Measurements from ENCODE around the gene PLCH2.

Gene PLCH2

DNA sequence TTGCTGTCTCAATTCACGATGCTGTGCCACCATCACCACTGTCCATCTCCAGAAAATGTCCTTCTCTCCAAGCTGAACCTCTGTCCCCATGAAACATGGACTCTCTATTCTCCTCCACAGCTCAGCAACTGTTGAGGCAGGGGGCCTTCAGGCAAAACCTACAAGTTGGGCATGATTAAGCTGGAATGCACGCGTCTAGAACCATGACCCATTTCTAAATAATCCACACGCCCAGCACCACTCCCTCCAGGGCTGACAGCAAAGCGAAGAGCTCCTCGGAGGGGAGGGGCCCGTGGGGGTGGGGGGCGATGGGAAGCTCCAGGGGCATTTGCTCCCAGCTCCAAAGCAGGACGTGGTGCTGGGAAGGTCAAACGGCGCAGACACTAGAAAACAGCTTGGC is 57.3 kb downstream of the PLCH2 start:
- no peak for DNase-seq

DNA sequence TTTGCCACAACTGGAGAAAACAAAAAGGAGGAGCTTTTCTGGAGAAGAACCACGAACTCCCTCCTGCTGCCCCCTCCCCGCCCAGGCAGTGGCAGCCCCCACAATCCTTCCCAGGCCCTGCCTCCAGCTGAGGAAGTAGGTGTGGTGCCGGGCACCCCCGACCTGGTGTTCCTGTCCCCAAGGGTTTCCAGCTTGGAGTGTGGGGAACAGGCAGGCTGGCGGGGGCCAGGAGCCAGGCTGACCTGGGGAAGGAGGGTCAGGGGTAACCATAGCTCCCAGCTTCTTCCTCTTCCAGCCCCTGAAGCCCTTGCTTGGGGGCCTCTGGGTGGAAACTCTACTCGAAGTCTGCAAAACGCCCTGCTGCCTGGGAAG is 58.2 kb downstream of the PLCH2 start:
- DNase-seq: no peak

DNA sequence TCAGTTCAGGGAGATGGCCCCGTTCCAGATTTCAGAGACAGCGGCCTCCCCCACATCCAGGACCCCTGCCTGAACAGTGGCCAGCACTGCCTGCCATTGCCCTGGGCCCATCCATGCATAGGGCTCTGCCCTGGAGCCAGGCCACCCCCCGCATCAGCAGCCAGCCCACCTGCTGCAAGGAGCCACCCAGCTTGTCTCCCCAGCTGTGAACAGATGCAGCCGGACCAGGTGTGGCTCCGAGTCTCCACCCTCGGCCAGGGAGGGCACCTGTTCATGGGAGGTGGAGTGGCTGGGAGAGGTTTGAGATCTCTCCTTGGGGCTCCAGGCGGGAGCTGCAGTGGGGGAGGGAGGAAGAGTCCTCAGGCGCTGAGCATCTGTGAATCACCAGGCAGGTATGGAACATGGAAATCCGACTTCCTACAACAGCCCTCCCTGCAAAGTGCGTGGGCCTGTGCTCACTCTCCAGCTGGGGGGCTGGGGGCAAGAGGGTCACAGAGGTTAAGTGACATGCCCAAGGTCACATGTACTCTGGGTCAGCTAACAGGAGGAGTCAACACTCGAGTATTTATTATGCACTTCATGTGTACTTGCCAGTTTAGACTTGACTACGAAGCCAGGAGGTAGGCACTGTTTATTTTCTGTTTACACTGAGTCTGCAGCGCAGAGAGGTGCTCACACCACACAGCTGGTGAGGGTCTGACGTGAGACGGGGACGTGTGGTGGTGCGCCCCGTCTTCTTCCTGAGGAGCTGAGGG is 58.8 kb downstream of the PLCH2 start:
- peak; percentile 92 for DNase-seq

DNA sequence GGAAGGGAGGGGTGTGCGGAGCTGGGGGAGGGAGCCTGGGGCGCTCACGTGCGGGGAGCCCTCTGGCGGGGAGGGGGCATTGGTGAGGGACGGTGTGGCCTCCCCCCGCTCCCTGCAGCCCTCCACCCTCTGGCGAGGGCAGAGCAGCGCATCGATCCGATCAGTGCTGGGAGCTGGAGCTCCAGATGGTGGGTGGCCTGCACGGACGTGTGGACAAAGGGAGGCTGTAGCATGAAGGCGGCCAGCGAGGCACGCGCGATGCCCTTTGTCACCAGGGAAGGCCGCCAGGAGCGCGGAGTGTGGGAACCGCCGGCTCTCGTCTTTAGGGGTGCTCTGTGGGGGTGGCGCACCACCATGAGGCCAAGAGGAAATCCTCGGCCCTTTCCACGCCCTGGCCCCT is 59.4 kb downstream of the PLCH2 start:
- DNase-seq: no peak

DNA sequence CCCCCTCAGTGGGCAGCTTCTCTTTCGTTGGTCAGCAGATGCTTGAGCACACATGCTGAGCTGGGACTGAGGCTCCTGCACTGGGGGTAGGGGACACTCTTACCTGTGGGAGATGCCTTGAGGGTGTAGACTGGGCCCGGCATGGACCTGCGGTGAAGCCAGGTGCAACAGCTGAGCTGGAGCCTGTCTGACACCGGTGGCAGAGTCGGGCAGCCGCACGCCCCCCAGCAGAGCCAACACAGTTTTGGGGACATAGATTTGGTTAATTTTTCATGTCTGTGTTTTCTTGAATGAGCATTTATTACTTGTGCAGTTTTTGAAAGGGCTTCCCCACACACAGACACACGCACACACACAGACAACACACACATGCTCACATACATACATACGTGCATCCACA is 59.9 kb downstream of the PLCH2 start:
- DNase-seq: no peak

DNA sequence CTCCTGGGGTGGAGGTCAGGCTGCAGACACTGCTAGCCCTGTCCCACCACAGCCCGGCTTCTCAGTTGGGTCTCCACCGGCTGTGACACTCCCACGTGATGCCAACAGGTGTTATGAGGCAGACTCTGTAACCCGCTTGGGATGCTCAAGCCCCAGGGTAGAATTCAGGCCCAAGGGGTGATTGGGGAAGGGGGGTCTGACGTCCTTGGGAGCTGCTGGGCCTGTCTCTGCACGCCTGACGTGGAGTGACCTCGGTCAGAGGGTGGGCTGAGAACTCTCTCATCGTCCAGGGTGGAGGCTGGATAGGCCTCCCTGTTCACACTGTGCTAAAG is 61.7 kb downstream of the PLCH2 start:
- DNase-seq: no peak

DNA sequence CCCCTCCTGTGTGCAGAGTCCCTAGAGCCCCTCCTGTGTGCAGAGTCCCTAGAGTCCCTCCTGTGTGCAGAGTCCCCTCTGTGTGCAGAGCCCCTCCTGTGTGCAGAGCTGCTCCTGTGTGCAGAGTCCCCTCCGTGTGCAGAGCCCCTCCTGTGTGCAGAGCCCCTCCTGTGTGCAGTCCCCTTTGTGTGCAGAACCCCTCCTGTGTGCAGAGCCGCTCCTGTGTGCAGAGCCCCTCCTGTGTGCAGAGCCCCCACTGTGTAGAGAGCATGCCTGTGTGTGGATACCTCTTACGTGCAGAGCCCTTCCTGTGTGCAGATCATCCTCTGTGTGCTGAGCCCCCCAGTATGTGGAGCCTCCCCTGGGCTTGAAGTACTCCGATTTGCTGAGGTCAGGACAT is 62.3 kb downstream of the PLCH2 start:
- DNase-seq: no peak

DNA sequence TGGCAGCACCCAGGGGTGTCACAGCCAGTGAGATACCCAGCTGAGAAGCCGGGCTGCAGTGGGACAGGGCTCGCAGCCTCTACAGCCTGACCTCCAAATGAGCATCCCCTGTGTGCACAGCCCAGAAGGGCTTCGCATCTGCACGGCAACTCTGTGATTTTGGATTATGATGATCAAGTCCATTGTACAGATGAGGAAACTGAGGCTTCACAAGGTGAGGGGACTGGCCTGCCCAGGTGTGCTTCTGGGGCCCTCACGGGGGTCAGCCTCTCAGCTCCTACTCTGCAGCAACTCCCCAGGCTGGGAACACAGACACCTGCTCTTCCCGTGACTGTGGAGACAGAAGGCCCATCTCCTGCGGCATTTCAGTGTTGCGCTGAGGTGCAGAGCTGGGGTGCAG is 62.8 kb downstream of the PLCH2 start:
- no peak for DNase-seq

DNA sequence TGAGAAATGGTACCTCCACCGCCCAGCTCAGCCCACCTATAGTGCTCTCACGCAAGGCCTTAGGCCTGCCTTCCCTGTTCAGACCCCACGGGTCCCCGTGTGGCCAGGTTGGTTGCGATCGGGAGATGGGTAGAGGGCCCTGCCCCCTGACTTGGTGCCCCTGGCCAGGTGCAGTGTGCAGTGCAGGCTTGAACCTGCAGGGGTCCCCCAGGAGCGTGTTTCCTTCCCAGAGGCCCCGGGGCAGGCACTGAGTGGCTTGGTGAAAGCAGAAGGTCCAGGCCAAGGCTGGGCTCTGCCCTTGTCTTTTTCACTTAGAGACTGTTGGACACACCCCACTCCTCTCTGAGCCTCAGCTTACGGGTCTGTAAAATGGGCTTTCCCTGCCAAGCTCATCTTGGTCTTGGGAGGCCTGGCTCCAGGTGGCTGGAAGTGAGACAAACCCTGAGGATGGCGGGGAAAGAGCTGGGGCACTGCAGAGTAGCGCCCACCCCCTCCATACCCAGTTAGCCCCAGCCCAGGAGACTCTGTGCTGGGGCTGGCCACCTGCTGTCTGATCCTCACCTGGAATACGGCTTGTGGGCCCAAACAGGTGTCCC is 63.3 kb downstream of the PLCH2 start:
- peak; percentile 70 for DNase-seq

DNA sequence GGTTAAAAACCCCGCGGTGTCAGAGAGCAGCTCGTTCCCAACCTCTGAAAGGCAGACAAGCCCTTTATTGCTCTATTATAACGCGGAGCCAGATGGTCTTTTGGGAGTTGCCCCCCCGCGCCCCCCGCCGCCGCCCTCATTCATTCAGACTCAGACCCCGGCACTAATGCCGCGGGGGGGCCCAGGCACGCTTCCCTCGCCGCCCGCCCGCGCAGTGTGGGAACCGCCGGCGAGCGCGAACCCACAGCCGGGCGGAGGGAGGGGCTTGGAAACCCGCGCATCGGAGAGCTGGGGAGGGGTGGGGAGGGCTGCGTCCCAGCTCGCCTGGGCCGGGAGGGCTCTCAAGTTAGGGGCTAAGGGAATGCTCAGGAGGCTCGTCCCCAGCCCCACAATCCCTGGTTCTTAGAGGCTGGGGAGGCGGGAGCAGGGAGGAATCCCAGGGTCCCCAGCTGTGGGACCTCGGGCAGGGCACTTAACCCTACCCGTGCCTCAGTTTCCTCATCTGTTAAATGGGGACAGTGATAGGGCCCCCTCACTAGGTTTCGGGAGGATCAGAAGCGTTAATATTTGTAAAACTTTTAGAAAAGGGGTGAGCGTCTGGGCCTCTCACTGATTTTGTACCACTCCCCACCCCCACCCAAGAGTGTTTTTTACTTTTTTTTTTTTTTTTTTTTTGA is 64.9 kb downstream of the PLCH2 start:
- no peak for DNase-seq

DNA sequence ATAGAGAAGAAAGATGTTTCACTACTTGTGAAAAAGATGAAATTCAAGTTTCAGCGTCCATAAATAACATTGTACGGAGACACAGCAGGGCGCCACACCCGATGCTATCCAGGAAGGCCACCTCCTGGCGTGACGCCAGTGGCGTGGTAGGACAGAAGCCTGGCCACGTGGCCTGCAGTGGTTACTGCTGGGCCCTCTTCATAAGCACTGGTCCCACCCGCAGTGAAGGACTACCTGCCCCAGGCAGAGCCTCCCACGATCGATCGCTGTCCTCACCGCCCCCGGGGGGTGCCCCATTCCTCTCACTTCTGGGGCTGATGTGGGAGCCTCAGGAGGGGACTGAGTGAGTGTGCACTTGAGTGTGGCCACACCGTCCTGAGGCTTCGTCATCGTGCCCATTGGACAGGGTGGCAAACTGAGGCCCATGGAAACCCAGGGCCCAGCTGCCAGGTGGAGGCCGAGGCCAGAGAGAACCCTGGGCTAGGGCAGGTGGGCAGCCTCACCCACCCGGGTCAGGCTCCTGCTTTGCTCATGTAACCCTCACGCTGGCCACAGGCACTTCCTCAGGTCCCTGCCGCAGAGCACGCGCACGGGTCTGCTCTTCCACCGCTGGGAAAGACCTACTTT is 65.6 kb downstream of the PLCH2 start:
- no peak for DNase-seq

DNA sequence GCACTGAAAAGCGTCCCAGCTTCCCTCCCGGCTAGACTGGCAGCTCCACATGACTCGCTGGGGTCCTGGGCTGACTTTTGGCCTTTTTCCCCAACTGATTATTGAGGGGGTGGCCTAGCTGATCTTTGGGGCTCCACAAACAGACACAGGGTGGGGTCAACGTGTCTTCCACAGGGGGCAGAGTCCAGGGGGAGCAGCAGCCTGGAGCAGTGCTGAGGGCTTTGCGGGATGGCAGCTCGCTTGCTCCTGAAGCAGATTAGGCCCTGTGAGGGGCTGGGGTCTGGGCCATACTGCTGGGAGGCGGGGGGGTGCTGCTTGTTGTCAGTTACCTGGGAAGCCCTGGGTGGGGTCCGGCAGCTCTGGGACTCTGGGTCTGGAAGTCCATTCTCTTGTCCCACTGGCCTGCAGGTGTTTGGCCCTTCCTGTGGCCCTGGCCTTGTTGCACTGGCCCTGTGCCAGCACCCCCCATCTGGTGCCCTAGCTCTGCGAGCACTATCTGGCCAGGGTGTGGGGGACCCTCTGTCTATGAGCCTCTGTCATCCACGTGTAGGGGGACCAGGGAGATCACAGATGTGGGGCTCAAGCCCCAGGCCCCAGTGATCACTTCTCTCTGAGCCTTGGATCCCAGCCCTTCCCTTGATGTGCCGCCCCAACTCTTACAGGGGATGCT is 66.3 kb downstream of the PLCH2 start:
- no peak for DNase-seq

DNA sequence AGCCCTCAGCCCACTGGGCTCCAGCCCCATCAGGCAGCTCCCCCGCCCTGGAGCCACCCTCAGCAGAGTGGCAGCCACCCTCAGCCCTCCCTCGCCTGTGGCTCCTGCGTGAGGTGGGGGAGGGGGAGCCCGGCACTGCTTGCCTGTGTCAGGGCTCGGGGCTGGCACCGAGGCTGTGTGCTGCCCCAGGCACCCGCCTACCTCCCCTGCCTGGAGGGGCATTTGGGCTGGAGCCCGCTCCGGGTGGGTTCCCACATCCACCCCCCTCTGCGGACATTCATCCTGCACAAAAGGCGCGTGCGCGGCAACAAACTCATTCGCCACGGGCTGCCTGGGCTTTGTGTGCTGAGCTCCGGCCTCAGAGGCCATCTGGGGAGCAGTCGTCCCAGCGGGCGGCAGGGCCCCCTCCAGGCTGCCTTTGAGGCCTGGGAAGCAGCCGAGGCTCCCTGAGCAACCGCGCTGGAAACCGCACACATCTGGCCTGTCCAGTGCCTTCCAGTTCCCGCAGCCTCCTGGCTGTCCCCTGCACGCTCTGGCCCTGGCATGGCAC is 67.5 kb downstream of the PLCH2 start:
- peak; percentile 71 for DNase-seq

DNA sequence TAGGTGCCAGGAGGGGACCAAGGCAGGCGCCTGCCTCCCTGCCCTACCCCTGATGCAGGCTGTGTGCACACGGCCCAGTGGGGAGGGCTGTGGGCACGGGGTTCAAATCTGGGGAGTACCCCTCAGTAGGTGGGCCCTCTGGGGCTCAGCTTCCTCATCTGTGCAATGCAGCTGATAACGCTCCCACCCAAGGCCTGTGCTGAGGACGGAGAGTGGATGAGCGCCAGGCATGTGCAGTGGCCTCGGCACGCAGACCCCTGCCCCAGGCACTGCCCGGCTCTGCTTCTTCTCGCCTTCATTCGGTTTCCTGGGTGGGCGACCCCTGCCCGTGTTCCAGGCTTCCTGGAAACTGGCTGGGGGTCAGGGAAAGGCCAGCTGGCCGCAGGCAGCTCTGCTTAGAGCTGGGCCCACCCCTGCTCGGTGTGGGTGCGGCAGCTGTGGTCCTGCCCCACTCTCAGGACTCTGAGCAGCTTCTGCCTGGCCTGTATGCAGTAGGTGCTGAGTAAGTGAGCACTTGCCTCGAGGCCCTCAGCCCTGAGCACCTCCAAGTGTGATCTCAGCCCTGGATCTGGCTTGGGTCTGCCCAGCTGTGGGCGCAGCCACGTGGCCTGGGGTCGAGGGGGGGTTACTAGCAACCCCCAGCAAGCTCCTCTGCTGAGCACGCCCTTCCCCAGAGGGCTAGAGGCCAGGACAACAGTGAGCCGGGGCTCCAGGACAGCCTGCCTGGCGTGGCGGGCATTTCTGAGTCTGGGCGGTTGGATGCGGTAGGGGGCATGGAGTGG is 68.2 kb downstream of the PLCH2 start:
- no peak for DNase-seq

DNA sequence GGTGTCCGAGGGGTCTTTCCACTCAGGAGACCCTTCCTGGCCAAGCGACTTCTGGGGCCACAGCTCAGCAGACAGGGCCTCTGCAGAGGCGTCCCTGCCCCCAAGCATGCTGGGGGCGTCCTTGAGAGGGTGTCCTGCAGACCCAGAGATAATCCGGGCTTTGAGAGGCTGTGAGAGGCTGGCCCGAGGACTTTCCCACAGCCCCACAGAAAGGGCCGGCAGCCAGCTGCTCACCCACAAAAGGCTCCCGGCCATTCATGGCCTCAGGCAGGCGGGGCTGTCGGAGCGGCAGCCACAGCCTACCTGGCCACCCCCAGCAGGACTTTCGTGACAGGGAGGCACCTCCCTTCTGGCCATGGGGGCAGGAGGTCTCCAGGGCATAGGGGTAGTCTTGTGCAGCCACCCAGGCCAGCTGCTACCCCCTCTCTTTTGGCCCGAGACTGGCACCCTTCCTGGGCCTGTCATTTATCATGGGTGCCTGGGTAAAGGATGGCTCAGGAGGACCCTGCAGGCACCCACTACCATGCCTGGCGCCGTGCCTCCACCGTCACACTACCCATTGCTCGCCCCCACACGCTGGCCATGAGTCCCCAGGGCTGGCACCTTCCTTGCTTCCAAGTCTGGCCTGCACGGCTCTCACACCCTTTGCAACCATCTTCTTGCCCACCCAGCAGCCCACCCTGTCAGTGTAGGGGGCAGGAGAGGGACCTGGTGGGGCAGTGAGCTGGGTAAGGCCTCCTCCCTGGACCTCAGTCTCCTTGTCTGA is 69.0 kb downstream of the PLCH2 start:
- no peak for DNase-seq

DNA sequence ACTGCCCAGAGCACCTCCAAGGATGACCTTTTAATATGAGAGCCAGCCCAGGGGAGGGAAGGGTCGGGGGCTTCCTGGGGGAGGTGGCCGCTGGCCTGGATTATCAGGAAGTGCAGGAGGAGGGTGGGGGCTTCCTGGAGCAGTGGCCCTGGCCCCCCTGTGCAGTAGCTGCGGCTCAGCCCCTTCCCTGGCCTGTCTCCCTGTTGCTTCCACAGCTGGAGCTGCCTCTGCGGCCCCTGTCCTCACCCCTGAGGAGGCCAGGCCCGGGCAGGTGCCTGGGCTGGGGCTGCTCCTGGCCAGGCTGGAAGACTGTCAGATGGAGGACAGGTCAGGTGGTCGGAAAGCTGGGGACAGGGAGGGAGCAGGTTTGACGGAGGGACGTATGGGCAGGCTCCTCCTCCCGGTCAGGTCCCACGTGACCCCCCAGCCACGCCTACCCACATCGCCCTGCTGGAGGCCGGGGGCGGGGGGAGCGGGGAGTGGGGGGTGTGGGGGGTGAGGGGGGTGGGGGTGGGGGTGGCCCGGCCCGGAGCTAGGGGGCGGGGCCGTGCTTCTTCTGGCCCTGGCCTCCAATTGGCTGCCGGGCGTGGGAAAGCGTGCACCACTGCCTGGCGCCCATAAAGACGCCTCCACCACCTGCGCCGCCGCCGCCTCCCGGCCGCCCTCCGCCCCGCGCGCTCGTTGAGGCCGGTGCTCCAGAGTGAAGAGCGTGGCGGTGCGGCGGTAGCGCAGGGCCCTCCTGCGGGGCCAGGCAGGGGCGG is 69.8 kb downstream of the PLCH2 start:
- peak; percentile 98 for DNase-seq

DNA sequence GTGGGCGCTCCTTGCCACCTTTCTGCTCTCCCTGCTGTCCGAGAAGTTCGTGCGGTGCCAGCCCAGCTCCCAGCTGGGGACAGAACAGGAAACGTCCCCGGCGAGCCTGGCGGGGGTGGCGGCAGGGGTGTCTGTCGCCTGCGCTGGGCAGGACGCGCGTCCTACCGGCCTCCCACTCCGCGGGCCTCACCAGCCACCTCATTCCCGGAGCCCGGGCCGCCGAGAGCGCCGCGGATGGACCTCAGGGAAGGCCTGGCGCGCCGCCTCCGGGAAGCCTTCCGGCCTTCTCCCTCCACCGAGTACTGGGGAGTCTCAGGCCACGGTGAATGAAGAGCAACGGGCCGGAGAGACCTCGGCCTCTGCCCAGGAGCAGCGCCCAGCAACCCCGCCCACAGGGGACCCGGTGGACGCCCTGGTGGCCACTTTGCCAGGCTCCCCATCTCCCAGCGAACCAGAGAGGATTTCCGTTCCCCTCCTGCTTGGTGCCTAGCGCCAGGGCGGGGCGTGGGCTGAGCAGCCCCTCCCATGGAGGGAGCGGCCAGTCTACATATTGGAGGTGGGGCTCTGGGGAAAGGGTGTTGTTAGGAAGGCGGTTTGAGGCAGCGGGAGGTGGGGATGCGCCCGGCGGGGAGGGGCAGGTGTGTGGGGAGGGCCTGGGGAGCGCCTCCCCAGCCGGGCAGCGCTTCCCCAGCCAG is 70.6 kb downstream of the PLCH2 start:
- peak; percentile 94 for DNase-seq

DNA sequence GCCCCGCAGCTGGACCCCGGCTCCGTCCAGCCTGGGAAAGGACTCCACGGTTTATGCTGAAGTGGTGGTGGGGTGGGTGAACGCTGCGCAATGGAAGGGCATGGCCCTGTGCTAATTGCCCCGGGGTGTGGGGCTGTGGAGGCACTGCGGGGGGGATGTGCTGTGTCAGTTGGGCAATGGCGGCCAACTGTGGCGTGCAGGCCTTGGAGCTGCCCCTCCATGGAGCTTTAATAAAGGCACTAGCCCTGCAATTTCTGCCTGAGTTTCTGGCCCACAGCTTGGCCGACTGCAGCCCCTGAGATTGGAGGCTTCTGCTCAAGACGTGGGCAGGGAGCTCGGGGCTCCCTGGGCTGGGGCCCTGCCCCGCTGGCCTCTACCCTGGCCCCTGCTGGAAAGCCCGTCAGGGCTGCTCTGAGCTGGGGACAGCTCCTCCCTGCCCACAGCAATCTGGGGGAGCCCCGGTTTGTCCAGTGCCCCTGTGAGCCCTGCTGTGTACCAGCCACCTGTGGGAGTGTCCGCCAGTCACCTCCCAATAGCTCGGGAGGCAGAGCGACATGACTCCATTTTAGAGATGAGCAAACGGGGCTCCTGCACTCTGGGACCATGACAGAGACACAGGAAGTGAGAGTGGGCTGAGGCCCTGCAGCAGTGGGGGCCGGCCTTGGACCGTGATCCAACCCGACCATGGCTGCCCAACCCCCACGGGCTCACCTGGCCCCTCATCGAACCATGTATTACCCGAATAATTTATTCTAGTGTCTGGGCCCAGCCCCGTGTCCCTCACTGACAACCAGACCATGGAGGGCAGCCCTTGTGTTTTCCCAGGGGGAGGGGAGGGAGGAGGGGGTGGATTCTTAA is 71.3 kb downstream of the PLCH2 start:
- no peak for DNase-seq

DNA sequence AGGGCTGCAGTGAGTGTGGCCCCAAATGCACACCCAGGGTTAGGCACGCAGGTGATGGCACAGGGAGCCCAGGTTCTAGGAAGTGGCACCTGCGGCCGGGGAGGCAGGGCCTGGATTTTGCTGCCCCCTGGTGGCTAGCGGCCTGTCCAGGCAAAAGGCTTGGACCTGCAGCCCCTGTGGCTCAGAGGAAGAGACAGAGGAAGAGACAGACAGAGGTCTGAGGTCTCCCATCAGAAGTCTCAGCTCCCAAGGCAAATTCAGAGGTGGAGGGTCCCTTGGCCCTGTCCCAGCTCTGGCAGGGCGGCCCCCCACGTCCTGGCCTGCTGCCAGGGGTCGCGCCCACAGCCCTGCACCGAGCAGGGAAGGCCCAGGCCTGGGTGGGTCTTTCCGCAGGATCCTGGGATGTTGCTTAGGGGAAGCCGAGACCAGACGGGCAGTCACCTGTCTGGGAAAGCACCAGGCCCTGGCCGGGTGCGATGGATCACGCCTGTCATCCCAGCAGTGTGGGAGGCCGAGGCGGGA is 72.0 kb downstream of the PLCH2 start:
- DNase-seq: peak; percentile 90
